ENCODE results near the gene UCK2.

- TF ChIP-seq, protein P1, sequence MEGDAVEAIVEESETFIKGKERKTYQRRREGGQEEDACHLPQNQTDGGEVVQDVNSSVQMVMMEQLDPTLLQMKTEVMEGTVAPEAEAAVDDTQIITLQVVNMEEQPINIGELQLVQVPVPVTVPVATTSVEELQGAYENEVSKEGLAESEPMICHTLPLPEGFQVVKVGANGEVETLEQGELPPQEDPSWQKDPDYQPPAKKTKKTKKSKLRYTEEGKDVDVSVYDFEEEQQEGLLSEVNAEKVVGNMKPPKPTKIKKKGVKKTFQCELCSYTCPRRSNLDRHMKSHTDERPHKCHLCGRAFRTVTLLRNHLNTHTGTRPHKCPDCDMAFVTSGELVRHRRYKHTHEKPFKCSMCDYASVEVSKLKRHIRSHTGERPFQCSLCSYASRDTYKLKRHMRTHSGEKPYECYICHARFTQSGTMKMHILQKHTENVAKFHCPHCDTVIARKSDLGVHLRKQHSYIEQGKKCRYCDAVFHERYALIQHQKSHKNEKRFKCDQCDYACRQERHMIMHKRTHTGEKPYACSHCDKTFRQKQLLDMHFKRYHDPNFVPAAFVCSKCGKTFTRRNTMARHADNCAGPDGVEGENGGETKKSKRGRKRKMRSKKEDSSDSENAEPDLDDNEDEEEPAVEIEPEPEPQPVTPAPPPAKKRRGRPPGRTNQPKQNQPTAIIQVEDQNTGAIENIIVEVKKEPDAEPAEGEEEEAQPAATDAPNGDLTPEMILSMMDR (IDR thresholded peaks at IDR 0.05) = no peak
- no peak for TF ChIP-seq POLR2A (IDR thresholded peaks at IDR 0.05)
Measured at GRCh38 chr1:165960881-165961280, 133.5 kb downstream of the UCK2 start.

Measured in heart left ventricle (tissue), 13 donors.